ENCODE measurements around the gene EME2.

Gene EME2

GRCh38 chr16:1745900-1746692, 26.5 kb upstream of the EME2 start:
- no peak for DNase-seq

- no peak for DNase-seq
These were observed 25.9 kb upstream of the EME2 start for GRCh38 chr16:1746693-1747195.

- DNase-seq, result no peak
These were observed 24.7 kb upstream of the EME2 start for GRCh38 chr16:1747934-1748333.

- DNase-seq, result no peak
These were observed 23.2 kb upstream of the EME2 start for GRCh38 chr16:1749152-1750117.

- no peak for DNase-seq
These were observed 20.7 kb upstream of the EME2 start for GRCh38 chr16:1751946-1752345.

- no peak for DNase-seq
These were observed 19.8 kb upstream of the EME2 start for GRCh38 chr16:1752853-1753252.

GRCh38 chr16:1754204-1754603, 18.4 kb upstream of the EME2 start:
- DNase-seq, result no peak

- DNase-seq, result no peak
These were observed 14.7 kb upstream of the EME2 start for GRCh38 chr16:1757714-1758461.

- DNase-seq, result no peak
These were observed 13.7 kb upstream of the EME2 start for GRCh38 chr16:1758923-1759322.

GRCh38 chr16:1759511-1759910, 13.1 kb upstream of the EME2 start:
- no peak for DNase-seq

GRCh38 chr16:1760911-1761310, 11.7 kb upstream of the EME2 start:
- DNase-seq, result no peak

- no peak for DNase-seq
These were observed 10.9 kb upstream of the EME2 start for GRCh38 chr16:1761751-1762150.

- no peak for DNase-seq
These were observed 10.3 kb upstream of the EME2 start for GRCh38 chr16:1762196-1762878.

- DNase-seq, result no peak
These were observed 9.6 kb upstream of the EME2 start for GRCh38 chr16:1762879-1763520.

- DNase-seq, result no peak
These were observed 8.8 kb upstream of the EME2 start for GRCh38 chr16:1763521-1764511.

GRCh38 chr16:1764971-1765370, 7.6 kb upstream of the EME2 start:
- DNase-seq, result no peak

- no peak for DNase-seq
These were observed 6.8 kb upstream of the EME2 start for GRCh38 chr16:1765826-1766225.

GRCh38 chr16:1766231-1766630, 6.4 kb upstream of the EME2 start:
- DNase-seq, result no peak

- no peak for DNase-seq
These were observed 5.9 kb upstream of the EME2 start for GRCh38 chr16:1766701-1767100.

Data from activated effector memory CD4-positive, alpha-beta T cell treated with anti-CD3 and anti-CD28 coated beads, Interleukin-2, amount 50 U/mL, for 16 hours (primary cell).